Measurements from ENCODE around the gene DEFB114.

The DEFB114 gene

GRCh38 chr6:49988900-49989299 is 24.9 kb upstream of the DEFB114 start:
- DNase-seq (ENCODE audit: low read depth in 1 of 2, low spot score in 1 of 2): no peak

DNA sequence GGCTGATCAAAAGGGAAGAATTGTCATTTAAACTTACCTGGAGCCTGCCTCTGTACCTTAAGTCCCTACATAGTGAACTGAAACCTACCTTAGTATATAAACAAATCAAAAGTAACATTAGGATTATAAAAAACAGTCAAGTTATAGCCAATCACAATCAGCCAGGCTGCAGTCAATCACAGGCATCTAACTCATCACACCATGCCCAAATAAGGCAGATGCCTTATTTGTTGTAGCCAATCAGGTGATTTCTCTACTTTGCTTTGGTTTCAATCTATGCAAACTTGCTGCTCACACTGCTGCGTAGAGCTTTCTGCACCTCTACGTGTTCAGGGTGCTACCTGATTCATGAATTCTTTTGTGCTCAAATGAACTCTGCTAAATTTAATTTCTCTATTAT is 23.8 kb upstream of the DEFB114 start:
- Histone ChIP-seq H3K4me3 (replicated peaks; ENCODE audit: insufficient read depth, low read length) (no peak overlapping the region), H3K27ac (replicated peaks) (no peak overlapping the region), H3K27me3 (ENCODE audit: insufficient read depth, poor library complexity, severe bottlenecking) (no peaks in the 10 kb centered on the region)
- TF ChIP-seq POLR2AphosphoS5 (IDR thresholded peaks at IDR 0.05; ENCODE audit: low read depth) (no peak), GABPA (IDR thresholded peaks at IDR 0.05; ENCODE audit: low read depth) (no peak), SPI1 (IDR thresholded peaks at IDR 0.05; ENCODE audit: borderline replicate concordance, low read depth) (no peak), REST (IDR thresholded peaks at IDR 0.05; ENCODE audit: insufficient replicate concordance, low read depth) (no peak), CTCF (IDR thresholded peaks at IDR 0.05; ENCODE audit: insufficient read depth, low read length) (no peak)
- no peak for DNase-seq (ENCODE audit: low read depth in 1 of 2, low spot score in 1 of 2)

More at GRCh38 chr6:49988900-49989299, 24.9 kb upstream of the DEFB114 start:
- no peak for TF ChIP-seq SPI1 (IDR thresholded peaks at IDR 0.05; ENCODE audit: borderline replicate concordance, low read depth)
- TF ChIP-seq POLR2AphosphoS5 (IDR thresholded peaks at IDR 0.05; ENCODE audit: low read depth): no peak
- no peak for TF ChIP-seq GABPA (IDR thresholded peaks at IDR 0.05; ENCODE audit: low read depth)
- no peak overlapping the region for H3K27ac ChIP-seq (replicated peaks)
- no peaks in the 10 kb centered on the region for H3K27me3 ChIP-seq (ENCODE audit: insufficient read depth, poor library complexity, severe bottlenecking)
- no peak overlapping the region for H3K4me3 ChIP-seq (replicated peaks; ENCODE audit: insufficient read depth, low read length)

GRCh38 chr6:49986551-49986950 is 22.6 kb upstream of the DEFB114 start:
- no peak for TF ChIP-seq SPI1 (IDR thresholded peaks at IDR 0.05; ENCODE audit: borderline replicate concordance, low read depth)
- no peak for TF ChIP-seq REST (IDR thresholded peaks at IDR 0.05; ENCODE audit: insufficient replicate concordance, low read depth)
- TF ChIP-seq POLR2AphosphoS5 (IDR thresholded peaks at IDR 0.05; ENCODE audit: low read depth): no peak
- no peak for TF ChIP-seq GABPA (IDR thresholded peaks at IDR 0.05; ENCODE audit: low read depth)
- no peak for TF ChIP-seq CTCF (IDR thresholded peaks at IDR 0.05; ENCODE audit: insufficient read depth, low read length)
- Histone ChIP-seq H3K27me3 (ENCODE audit: insufficient read depth, poor library complexity, severe bottlenecking) (no peaks in the 10 kb centered on the region), H3K4me3 (replicated peaks; ENCODE audit: insufficient read depth, low read length) (no peak overlapping the region), H3K27ac (replicated peaks) (no peak overlapping the region)
- DNase-seq (ENCODE audit: low read depth in 1 of 2, low spot score in 1 of 2): no peak

- DNase-seq (ENCODE audit: low read depth in 1 of 2, low spot score in 1 of 2): no peak
These were observed 18.1 kb upstream of the DEFB114 start for GRCh38 chr6:49982046-49982445.

More at GRCh38 chr6:49982046-49982445, 18.1 kb upstream of the DEFB114 start:
- TF ChIP-seq REST (IDR thresholded peaks at IDR 0.05; ENCODE audit: insufficient replicate concordance, low read depth): no peak
- TF ChIP-seq GABPA (IDR thresholded peaks at IDR 0.05; ENCODE audit: low read depth): no peak
- Histone ChIP-seq H3K4me3 (replicated peaks; ENCODE audit: insufficient read depth, low read length) (no peak overlapping the region), H3K27me3 (ENCODE audit: insufficient read depth, poor library complexity, severe bottlenecking) (no peaks in the 10 kb centered on the region), H3K27ac (replicated peaks) (no peak overlapping the region)

Data from HL-60 (cell line).